Measurements from ENCODE around the gene KCNC2.

GRCh38 chr12:75196865-75197264, 12.8 kb downstream of the KCNC2 start:
- TF ChIP-seq GATA2 (IDR thresholded peaks at IDR 0.05; ENCODE audit: low read depth, low read length) (no peak), GATA3 (IDR thresholded peaks at IDR 0.05; ENCODE audit: low read depth, low read length) (no peak)

Data from SH-SY5Y (cell line).